ENCODE results near the gene TMEM116.

- TF ChIP-seq REST (IDR thresholded peaks at IDR 0.05; ENCODE audit: low read depth) (no peak), RAD21 (IDR thresholded peaks at IDR 0.05; ENCODE audit: low read depth) (no peak), MAX (IDR thresholded peaks at IDR 0.05) (no peak), TCF12 (IDR thresholded peaks at IDR 0.05; ENCODE audit: low read depth) (no peak)
These were observed 37.6 kb downstream of the TMEM116 start for GRCh38 chr12:111975161-111975931.

All from Ishikawa (cell line).